ENCODE results near the gene SPINT4.

SPINT4 gene

GRCh38 chr20:45765980-45766379 lies 43.8 kb downstream of the SPINT4 start:
- DNase-seq, result no peak

- no peak for DNase-seq
These were observed 46.3 kb downstream of the SPINT4 start for GRCh38 chr20:45768479-45768878.

- DNase-seq, result peak; percentile 78
These were observed 49.1 kb downstream of the SPINT4 start for GRCh38 chr20:45771182-45771759.

- DNase-seq, result no peak
These were observed 50.5 kb downstream of the SPINT4 start for GRCh38 chr20:45772693-45773092.

- no peak for DNase-seq
These were observed 52.8 kb downstream of the SPINT4 start for GRCh38 chr20:45774945-45775344.

GRCh38 chr20:45775411-45775810 lies 53.3 kb downstream of the SPINT4 start:
- DNase-seq, result no peak
